ENCODE measurements around the gene DUOX1.

The DUOX1 gene

DNA sequence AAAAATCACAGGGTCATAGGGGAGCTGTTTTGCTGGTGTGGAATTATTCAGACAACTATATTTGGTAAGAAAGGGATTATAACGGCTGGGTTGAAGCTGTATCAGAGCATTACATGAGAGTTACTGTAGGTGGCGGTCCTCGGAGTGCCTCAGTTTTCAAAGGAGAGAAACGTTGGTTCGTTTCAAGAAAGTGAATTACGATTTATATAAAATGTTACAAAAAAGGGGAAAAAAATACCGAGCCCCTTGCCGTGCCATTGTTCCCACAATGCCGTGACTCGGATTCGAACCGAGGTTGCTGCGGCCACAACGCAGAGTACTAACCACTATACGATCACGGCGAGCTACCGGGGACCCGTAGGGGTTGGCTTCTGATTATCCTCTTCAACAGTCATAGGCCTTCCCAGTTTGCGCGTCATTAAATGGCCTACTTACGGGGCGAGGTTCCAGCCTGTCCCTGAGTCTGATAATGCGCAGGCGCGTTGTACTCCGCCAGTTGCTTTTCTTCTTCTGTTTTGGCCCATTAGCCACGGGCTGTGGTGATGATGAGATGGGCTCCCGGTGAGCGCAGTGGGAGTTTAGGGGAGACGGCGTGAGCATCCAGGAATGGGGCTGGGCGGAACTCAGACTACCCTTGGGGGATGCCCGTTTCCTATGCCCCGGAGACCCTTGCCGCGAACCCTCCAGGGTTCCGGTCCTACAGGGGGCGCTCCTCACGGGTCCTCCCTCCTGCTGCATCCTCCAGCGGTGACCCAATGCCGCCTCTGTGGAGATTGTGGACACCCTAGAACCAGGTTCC lies 68.7 kb downstream of the DUOX1 start:
- peak; percentile 97 to 98 for DNase-seq

DNA sequence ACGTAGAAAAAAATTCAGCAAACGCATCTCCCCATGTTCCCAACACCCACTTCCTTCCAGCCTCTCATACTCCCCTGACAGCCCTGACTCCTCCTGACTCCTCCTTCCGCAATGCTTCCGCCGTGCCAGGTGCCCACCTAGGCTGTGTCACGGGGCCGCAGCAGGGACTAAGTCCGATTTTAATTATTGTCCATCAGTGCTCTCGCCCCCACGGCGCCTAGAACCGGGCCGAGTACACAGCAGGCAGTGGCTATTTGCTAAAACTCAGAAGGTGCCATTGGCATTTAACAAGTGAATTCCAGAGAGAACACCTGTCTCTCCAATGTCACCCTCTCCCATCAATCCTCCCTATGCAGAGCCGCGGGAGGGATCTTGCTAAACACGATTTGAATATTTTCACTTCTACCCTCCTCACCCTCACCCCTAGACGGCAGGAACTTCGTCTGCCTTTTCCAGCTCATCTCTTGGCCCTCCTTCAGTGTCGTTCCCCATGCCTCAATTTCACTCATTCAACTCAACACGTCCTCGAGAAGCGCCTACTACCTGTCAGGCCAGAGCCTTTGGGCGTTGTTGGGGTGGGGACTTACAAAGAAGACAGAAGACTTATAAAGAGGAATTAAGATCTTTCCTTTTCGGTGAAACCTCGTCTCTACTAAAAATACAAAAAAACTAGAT lies 69.5 kb downstream of the DUOX1 start:
- DNase-seq, result peak in 1 of 2 experiments; percentile 72

DNA sequence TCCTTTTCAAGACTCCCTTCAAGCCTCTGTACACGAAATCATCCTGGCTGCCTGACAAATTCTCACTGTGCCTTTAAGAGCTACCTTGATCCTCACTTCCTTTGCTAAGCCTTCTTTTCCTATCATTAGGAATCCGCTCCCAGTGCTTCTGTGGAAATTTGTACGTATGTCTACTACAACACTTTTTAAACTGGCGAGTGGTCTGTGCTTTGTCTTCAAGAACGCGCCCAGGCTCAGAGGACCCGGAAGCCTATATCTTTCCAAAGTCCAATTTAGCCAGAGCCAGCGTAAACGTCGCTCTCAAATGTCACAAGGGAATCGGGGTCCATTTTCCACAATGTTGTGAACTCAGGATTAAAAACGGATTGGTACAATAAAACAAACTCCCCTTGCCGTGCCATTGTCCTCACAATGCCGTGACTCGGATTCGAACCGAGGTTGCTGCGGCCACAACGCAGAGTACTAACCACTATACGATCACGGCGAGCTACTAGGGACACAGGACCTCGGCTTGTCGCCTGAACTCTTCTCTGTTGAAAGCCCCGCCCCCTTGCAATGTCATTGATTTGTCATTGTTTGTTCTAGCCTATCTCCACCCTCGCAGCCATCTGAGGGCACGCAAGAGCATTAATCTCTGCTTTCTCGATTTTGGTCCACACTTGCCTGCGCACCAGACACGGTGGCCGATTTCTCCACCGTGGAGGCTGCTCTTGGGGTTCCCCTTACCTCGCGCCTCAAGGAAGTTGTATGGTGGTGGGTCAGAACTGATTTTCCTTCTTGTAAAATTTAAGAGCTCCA lies 70.4 kb downstream of the DUOX1 start:
- peak; percentile 99 for DNase-seq

DNA sequence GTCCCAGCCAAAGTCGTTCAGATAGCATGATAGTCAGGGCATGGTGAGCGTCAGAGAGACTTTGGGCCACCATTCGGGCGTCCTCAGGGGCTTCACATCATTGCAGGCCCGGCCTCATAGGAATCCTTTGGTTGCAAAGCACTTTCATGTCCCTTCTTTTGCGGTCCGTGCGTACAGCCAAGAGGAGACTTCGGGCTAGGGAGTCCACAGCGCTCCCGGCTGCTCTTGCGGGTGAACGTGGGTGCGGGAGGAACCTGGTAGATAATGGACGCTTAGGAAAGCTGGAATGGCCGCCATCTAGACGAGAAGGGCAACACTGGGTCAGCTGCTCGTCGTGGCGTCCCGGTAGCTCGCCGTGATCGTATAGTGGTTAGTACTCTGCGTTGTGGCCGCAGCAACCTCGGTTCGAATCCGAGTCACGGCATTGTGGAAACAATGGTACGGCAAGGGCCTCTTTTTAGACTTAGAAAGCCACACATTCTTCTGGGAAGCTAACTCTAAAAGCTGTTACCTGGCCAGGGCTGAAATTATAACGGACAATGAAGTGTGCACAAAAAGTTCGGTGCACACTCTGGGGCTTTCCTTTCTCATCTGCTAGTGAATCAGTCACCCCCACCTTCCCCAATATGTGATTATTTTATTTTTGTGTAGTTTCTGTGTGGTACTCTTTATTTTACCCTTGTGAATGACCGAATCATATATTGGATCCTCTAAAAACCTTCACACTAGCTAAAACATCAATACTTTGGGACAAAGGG lies 71.2 kb downstream of the DUOX1 start:
- DNase-seq, result peak; percentile 88 to 89

DNA sequence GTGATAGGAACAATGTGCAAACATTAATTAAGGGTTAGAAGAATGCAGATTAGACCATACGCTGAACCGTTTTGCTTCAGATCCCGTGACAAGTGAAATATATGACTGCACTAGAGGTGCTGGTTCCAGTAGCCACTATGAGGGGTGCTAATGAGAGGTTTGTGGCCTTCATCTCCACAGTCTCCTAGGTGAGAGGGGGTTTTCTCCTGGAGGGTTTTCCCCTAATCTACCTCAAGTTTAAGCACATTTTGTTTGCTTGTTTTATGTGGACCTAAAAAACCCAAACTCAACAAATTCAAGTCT lies 71.7 kb downstream of the DUOX1 start:
- DNase-seq, result no peak

DNA sequence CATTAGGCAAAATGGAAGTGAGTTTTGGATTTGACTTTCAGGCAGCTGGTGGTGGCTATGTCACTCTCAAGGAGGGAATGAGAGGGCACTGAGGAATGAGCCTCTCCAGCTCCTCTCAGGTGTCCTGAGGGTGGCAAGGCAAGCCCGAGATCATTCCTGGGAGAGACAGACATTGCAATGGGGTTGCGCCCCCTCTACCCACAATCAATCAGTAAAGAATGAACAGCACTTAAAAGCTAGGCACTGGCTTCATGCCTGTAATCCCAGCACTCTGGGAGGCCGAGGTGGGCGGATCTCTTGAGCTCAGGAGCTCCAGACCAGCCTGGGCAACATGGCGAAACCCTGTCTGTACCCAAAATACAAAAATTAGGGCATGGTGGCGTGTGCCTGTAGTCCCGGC lies 72.1 kb downstream of the DUOX1 start:
- no peak for DNase-seq

DNA sequence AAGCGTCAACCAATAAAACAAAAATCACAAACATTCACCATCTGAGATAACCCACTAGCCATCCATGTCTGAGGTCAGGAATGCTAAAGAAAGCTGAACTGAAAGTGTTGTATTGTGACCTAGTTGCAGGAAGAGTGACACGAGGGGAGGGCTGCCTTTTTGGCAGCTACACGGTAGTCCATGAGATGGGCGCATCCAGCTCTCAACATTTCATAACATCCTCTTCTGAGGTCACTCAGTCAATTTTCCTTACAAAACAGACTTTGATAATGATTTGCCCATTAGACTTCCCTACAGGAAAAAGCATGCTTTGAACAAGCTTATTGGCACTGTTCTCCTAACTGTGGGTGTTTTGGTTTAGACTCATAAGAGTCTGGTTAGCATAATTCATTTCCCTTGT lies 73.4 kb downstream of the DUOX1 start:
- no peak for DNase-seq

DNA sequence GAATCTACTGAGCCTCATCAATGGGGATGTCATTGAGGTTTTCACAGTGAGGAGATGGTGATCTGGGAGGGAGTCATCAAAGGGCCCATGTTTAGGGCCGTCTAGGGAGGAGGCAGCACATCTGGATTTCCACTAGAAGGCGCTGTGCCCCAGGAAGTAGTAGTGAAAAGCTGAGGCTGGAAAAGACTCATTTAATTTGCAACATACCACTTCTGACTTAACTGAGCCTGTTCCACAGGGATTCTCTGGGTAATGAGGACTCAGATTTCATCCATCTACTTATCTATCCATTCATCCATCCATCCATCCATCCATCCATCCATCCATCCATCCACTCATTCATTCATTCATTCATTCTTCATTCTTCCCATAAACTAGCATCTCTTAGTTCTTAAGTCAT lies 75.4 kb downstream of the DUOX1 start:
- peak; percentile 77 to 78 for DNase-seq

DNA sequence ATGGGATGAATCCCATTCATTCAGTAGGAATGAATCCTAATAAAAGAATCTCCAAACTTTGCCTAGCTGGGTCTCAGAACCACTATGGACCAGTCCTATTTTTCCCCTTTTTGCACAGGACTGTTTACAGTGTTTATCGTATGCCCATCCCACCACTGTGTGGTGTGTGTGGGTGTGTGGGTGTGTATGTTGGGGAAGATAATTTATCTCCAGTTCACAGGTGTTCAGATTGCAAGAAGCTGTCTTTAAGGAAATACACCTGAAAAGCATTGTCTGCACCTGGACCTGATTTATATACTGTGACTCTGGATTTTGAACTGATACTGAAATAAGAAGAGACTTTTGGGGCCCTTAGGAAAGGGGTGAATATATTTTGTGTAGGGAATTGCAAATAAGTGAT lies 82.7 kb downstream of the DUOX1 start:
- no peak for DNase-seq
